EL (cell line): ENCODE data around the gene BLTP1.
"Not testable (repeated sequence)": the region's sequence is repeated elsewhere in the genome, so short reads cannot be mapped to it uniquely, and the experiment has no call there.

ENCODE experiments used
- DNase-seq: peaks from one replicate; pipeline ENCODE4 v3.0.0-alpha.2; 2016

Gene BLTP1

GRCh38 chr4:122151982-122152710 is at the start of gene BLTP1:
TSS of gene BLTP1 (plus strand) at chr4:122152331. CDS start at chr4:122170648, 18,317 bp downstream.
- peak; percentile 77 for DNase-seq

- DNase-seq, result no peak
Measured at GRCh38 chr4:122104184-122104583, 47.9 kb upstream of the BLTP1 start.

GRCh38 chr4:122107680-122108079 is 44.5 kb upstream of the BLTP1 start:
- no peak for DNase-seq

GRCh38 chr4:122110304-122110703 is 41.8 kb upstream of the BLTP1 start:
- DNase-seq, result not testable (repeated sequence)

GRCh38 chr4:122117743-122118142 is 34.4 kb upstream of the BLTP1 start:
- DNase-seq, result no peak

- DNase-seq, result no peak
Measured at GRCh38 chr4:122118243-122118642, 33.9 kb upstream of the BLTP1 start.

GRCh38 chr4:122119739-122120138 is 32.4 kb upstream of the BLTP1 start:
- no peak for DNase-seq

- DNase-seq, result no peak
Measured at GRCh38 chr4:122121593-122121992, 30.5 kb upstream of the BLTP1 start.

- no peak for DNase-seq
Measured at GRCh38 chr4:122122083-122122482, 30.0 kb upstream of the BLTP1 start.

GRCh38 chr4:122129061-122129460 is 23.1 kb upstream of the BLTP1 start:
- no peak for DNase-seq

GRCh38 chr4:122131562-122132157 is 20.5 kb upstream of the BLTP1 start:
- DNase-seq, result no peak

- DNase-seq, result no peak
Measured at GRCh38 chr4:122132891-122133290, 19.2 kb upstream of the BLTP1 start.

GRCh38 chr4:122139139-122139538 is 13.0 kb upstream of the BLTP1 start:
- no peak for DNase-seq

- no peak for DNase-seq
Measured at GRCh38 chr4:122140834-122141233, 11.3 kb upstream of the BLTP1 start.

GRCh38 chr4:122142687-122143086 is 9.4 kb upstream of the BLTP1 start:
- no peak for DNase-seq

GRCh38 chr4:122146652-122147051 is 5.5 kb upstream of the BLTP1 start:
- DNase-seq, result no peak

- DNase-seq, result no peak
Measured at GRCh38 chr4:122150931-122151330, 1.2 kb upstream of the BLTP1 start.

GRCh38 chr4:122152711-122153226 is 638 bp downstream of the BLTP1 start:
- peak; percentile 43 for DNase-seq

- no peak for DNase-seq
Measured at GRCh38 chr4:122156819-122157218, 4.7 kb downstream of the BLTP1 start.

- DNase-seq, result no peak
Measured at GRCh38 chr4:122163301-122163700, 11.2 kb downstream of the BLTP1 start.

- DNase-seq, result no peak
Measured at GRCh38 chr4:122163767-122164166, 11.6 kb downstream of the BLTP1 start.

GRCh38 chr4:122167369-122167768 is 15.2 kb downstream of the BLTP1 start:
- DNase-seq, result no peak

- no peak for DNase-seq
Measured at GRCh38 chr4:122170775-122171174, 18.6 kb downstream of the BLTP1 start.

- DNase-seq, result no peak
Measured at GRCh38 chr4:122171323-122171722, 19.2 kb downstream of the BLTP1 start.

GRCh38 chr4:122172266-122172665 is 20.1 kb downstream of the BLTP1 start:
- no peak for DNase-seq
